Endothelial cell (in vitro differentiated cells): ENCODE data around the gene UROC1. TPM values are rescaled to one million over a fixed set of nuclear protein-coding genes. Genes with fewer than 3 reads are reported as not detected.
A peak's percentile ranks its signal among the peaks of the same experiment; 100 is the strongest.

Experiments
- DNase-seq: peaks from one replicate; pipeline ENCODE4 v3.0.0; 2021; ENCODE audit warnings: low spot score
- H3K27ac Mint-ChIP-seq: one replicate; pipeline ENCODE4 v1.8.0; 2021; ENCODE audit warnings: mixed read lengths, inconsistent platforms; ENCODE audit not compliant: unreplicated experiment
- H3K27me3 Mint-ChIP-seq: one replicate; pipeline ENCODE4 v1.8.0; 2021; ENCODE audit warnings: mild to moderate bottlenecking, moderate library complexity, mixed read lengths, inconsistent platforms; ENCODE audit not compliant: unreplicated experiment
- H3K36me3 Mint-ChIP-seq: one replicate; pipeline ENCODE4 v1.8.0; 2021; ENCODE audit warnings: mild to moderate bottlenecking, low read depth, mixed read lengths, inconsistent platforms; ENCODE audit not compliant: unreplicated experiment
- H3K4me1 Mint-ChIP-seq: one replicate; pipeline ENCODE4 v1.8.0; 2021; ENCODE audit warnings: mild to moderate bottlenecking, mixed read lengths, inconsistent platforms; ENCODE audit not compliant: unreplicated experiment
- H3K4me3 Mint-ChIP-seq: one replicate; pipeline ENCODE4 v1.8.0; 2021; ENCODE audit warnings: mild to moderate bottlenecking, mixed read lengths, inconsistent platforms; ENCODE audit not compliant: unreplicated experiment
- H3K9me3 Mint-ChIP-seq: one replicate; pipeline ENCODE4 v1.8.0; 2021; ENCODE audit warnings: mixed read lengths, inconsistent platforms; ENCODE audit not compliant: unreplicated experiment
- long read RNA-seq: library from polyadenylated mRNA; unstranded; transcript quantifications from one replicate; pipeline ENCODE4 v2.0.0, GENCODE V29; 2020; ENCODE audit not compliant: unreplicated experiment
- total RNA-seq: library from RNA; stranded (reverse); fragmentation: NEBNext Ultra II Directional; extraction: Animal tissue kit (Norgen Biotek cat#: 25700); gene quantifications from one replicate; pipeline ENCODE4 v1.2.1, GENCODE V29; 2021; ENCODE audit not compliant: unreplicated experiment
- TF ChIP-seq, protein P1 (sequence below): fragments of 200-600 bp; sonication (generic); IDR thresholded peaks from one replicate; pipeline ENCODE4 v1.5.0; 2021; ENCODE audit warnings: antibody characterized with exemption; ENCODE audit not compliant: unreplicated experiment

UROC1 gene
- total RNA-seq = not detected
- long read RNA-seq = 0 reads

DNA sequence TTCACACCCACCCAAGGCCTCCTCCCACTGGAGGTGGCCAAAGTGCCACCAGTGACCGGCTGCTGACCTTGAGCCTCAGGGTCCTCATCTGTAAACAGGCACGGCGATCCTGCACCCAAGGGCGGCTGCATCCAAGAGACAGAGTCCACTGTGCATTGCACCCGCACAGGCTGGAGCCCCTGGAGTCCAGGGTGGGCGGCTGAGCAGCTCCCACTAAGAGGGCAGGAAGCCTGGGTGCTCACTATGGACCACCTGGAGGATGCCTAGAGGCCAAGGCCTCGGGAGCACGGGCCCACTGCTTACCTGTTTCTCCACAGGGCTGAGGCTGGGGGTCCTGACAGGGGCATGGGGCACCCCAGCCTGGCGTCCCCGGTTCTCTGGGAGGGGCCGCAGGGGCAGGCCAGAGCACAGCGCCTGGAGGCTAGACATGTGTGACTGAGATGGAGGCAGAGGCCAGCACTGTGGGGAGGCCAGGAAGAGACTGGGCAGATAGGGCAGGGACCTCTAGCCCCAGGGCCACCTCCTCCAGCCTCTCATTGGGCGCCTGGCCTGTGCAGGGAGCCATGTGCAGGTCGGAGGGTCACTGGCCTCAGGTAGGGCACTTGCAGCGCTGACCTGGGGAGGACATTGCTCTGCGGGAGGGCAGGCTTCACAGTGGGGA, at the start of gene UROC1:
Gene UROC1, minus strand, starts transcription at position 483 of the 661 bp plus-strand sequence. Its CDS starts 54 bp downstream, at position 429.
- Mint-ChIP-seq H3K4me1 (no peaks in the 10 kb centered on the region), H3K36me3 (no peaks in the 10 kb centered on the region)

DNA sequence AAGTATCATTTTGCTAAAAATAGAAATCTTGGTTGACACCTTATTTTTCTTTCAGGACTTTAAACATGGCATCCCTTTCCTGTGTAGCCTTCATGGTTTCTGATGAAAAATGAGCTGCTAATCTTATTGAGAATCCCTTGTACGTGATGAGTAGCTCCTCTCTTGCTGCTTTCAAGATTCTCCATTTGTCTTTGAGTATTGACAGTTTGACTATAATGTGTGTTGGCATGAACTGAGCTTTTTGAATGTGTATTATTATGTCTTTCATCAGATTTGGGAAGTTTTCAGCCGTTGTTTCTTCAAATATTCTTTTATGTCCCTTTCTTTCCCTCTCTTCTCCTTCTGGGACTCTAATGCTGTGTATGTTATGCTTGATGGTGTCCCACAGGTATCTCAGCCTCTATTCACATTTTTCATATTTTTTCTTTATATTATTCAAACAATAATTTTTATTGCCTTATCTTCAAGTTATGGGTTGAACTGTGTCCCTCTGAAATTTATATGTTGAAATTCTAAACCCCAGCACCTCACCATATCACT, 45.2 kb upstream of the UROC1 start:
- TF ChIP-seq, protein P1, sequence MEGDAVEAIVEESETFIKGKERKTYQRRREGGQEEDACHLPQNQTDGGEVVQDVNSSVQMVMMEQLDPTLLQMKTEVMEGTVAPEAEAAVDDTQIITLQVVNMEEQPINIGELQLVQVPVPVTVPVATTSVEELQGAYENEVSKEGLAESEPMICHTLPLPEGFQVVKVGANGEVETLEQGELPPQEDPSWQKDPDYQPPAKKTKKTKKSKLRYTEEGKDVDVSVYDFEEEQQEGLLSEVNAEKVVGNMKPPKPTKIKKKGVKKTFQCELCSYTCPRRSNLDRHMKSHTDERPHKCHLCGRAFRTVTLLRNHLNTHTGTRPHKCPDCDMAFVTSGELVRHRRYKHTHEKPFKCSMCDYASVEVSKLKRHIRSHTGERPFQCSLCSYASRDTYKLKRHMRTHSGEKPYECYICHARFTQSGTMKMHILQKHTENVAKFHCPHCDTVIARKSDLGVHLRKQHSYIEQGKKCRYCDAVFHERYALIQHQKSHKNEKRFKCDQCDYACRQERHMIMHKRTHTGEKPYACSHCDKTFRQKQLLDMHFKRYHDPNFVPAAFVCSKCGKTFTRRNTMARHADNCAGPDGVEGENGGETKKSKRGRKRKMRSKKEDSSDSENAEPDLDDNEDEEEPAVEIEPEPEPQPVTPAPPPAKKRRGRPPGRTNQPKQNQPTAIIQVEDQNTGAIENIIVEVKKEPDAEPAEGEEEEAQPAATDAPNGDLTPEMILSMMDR = no peak
- Mint-ChIP-seq H3K36me3 (no peaks in the 10 kb centered on the region), H3K4me1 (no peaks in the 10 kb centered on the region), H3K9me3 (no peaks in the 10 kb centered on the region), H3K27ac (no peak overlapping the region), H3K27me3 (no peaks in the 10 kb centered on the region), H3K4me3 (no peak overlapping the region)
- DNase-seq = no peak

More for the DNA sequence above, at the start of gene UROC1:
- Mint-ChIP-seq H3K27me3 (no peaks in the 10 kb centered on the region), H3K4me3 (no peak within 1 kb of the TSS), H3K9me3 (no peaks in the 10 kb centered on the region), H3K27ac (no peak within 1 kb of the TSS)
- DNase-seq = no peak
- TF ChIP-seq, protein P1 = no peak

DNA sequence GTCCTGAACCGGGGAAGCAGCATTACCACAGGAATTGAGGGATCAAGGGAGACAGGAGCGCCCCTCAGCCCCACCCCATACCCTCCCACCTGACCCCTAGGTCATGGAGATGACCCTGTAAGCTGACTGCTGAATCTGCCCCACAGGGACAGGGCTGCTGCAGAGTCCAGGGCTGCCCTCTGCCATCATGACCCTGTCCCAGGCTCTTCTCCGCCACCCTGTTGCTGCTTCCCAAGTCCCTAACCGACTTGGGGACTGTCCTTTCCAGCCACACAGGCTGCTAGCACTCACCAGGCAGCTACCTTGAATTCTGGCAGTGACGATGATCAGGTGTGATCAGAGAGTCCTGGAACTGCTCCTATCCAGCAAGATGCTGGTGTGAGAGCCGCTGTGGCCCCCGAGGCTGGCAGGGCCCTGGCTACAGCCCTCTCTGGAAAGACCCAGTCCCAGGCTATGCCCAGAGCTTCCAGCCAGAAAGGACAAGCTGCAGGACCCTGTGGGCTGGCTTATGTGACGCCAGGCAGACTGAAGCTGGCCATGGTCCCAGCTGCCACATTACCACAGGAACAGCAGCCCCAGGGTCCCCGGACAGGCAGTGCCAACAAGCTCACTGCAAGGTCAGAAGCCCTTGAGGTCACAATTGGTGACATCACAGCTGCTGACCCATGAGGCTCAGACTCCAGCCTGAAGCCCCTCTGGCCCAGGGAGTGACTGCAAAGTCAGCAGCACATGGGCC, 40.9 kb upstream of the UROC1 start, which contains the start of gene C3orf22:
Gene C3orf22, minus strand, starts transcription at position 597 of the 736 bp plus-strand sequence. CDS start 5,542 bp downstream, outside the sequence.
- DNase-seq = peak; percentile 2
- no peak within 1 kb of the TSS for H3K4me3 Mint-ChIP-seq
- H3K27ac Mint-ChIP-seq = no peak within 1 kb of the TSS
- no peaks in the 10 kb centered on the region for H3K27me3 Mint-ChIP-seq
- no peaks in the 10 kb centered on the region for H3K9me3 Mint-ChIP-seq
- TF ChIP-seq, protein P1 = no peak
- H3K4me1 Mint-ChIP-seq = no peaks in the 10 kb centered on the region
- H3K36me3 Mint-ChIP-seq = no peaks in the 10 kb centered on the region

DNA sequence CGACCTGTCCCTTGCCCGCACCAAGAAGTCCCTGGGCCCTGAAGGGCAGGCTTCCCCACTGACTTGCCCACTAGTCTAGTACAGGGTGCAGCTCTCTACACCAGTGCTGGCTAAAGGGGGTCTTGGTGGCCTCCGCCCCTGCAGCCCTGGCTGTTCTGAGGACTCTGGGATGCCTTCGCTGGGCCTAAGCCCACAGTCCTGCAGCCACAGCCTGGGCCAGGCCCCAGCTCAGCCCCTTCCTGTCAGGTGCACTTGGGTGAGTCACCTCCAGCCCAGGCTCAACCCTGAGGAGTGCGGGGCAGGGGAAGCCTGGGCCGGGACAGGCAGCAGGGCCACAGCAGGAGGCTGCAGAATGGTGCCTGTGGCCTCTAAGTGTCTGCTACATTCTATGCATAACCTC, 40.2 kb upstream of the UROC1 start:
- no peaks in the 10 kb centered on the region for H3K4me1 Mint-ChIP-seq
- DNase-seq = peak; percentile 2
- no peaks in the 10 kb centered on the region for H3K9me3 Mint-ChIP-seq
- no peak overlapping the region for H3K27ac Mint-ChIP-seq
- no peaks in the 10 kb centered on the region for H3K27me3 Mint-ChIP-seq
- no peak overlapping the region for H3K4me3 Mint-ChIP-seq
- TF ChIP-seq, protein P1 = no peak
- H3K36me3 Mint-ChIP-seq = no peaks in the 10 kb centered on the region

DNA sequence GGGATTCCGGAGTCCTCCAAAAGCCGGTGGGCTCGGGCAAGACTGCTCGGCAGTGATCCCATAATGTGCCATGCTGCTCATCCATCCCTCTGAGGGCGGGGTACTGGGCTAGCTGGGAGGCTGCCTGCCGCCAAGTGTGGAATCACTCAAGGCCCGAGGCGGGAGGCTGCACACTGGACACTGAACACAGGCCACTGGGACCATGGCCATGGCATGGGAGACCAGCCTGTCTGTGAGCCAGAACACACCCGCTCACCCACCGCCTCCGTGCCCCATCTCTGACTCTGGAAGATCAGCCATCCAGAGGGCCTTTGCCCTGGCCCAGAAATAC, 39.8 kb upstream of the UROC1 start:
- Mint-ChIP-seq H3K27ac (no peak overlapping the region), H3K4me3 (no peak overlapping the region), H3K4me1 (no peaks in the 10 kb centered on the region), H3K27me3 (no peaks in the 10 kb centered on the region), H3K36me3 (no peaks in the 10 kb centered on the region), H3K9me3 (no peaks in the 10 kb centered on the region)
- peak; percentile 1 for DNase-seq
- TF ChIP-seq, protein P1 = no peak
